Left renal cortex interstitium (tissue), 4 donors: ENCODE data around the gene SLC6A4. TPM values are rescaled to one million over a fixed set of nuclear protein-coding genes. Genes with fewer than 3 reads are reported as not detected.
"Not testable (repeated sequence)": the region's sequence is repeated elsewhere in the genome, so short reads cannot be mapped to it uniquely, and the experiment has no call there.

Source experiments
- DNase-seq, 4 donors: peaks; one replicate each; pipeline ENCODE4 v3.0.0-alpha.2; 2013; ENCODE audit warnings: low read depth in 4 of 4, low spot score in 2 of 4, missing footprints in 1 of 4
- polyA plus RNA-seq, 4 donors: library from polyadenylated mRNA; unstranded; fragments of 120-200 nt; gene quantifications; one replicate each; pipeline ENCODE4 v1.2.1, GENCODE V29; 2013; ENCODE audit not compliant: insufficient read length in 4 of 4

SLC6A4 gene
- polyA plus RNA-seq, 4 donors, result 0.52 to 1.0 (median 0.83) TPM

GRCh38 chr17:30221346-30221745, 14.2 kb downstream of the SLC6A4 start:
- DNase-seq, result no peak

GRCh38 chr17:30220414-30220813, 15.1 kb downstream of the SLC6A4 start:
- DNase-seq, result no peak

- no peak for DNase-seq
Measured at GRCh38 chr17:30219833-30220232, 15.7 kb downstream of the SLC6A4 start.

GRCh38 chr17:30219315-30219714, 16.2 kb downstream of the SLC6A4 start:
- no peak for DNase-seq

GRCh38 chr17:30218799-30219198, 16.7 kb downstream of the SLC6A4 start:
- DNase-seq, result no peak

GRCh38 chr17:30217746-30218245, 17.7 kb downstream of the SLC6A4 start:
- DNase-seq, result no peak

- no peak for DNase-seq
Measured at GRCh38 chr17:30217054-30217453, 18.4 kb downstream of the SLC6A4 start.

- DNase-seq, result no peak
Measured at GRCh38 chr17:30212750-30213149, 22.7 kb downstream of the SLC6A4 start.

- no peak for DNase-seq
Measured at GRCh38 chr17:30211371-30211770, 24.1 kb downstream of the SLC6A4 start.

GRCh38 chr17:30210901-30211300, 24.6 kb downstream of the SLC6A4 start:
- DNase-seq, result no peak

- DNase-seq, result no peak
Measured at GRCh38 chr17:30210366-30210765, 25.1 kb downstream of the SLC6A4 start.

- no peak for DNase-seq
Measured at GRCh38 chr17:30209930-30210329, 25.6 kb downstream of the SLC6A4 start.

GRCh38 chr17:30208214-30208613, 27.3 kb downstream of the SLC6A4 start:
- no peak for DNase-seq

GRCh38 chr17:30207655-30208054, 27.8 kb downstream of the SLC6A4 start:
- no peak for DNase-seq

- DNase-seq, result no peak
Measured at GRCh38 chr17:30203471-30203981, 32.0 kb downstream of the SLC6A4 start.

- not testable (repeated sequence) for DNase-seq
Measured at GRCh38 chr17:30200656-30201055, 34.8 kb downstream of the SLC6A4 start.

- no peak for DNase-seq
Measured at GRCh38 chr17:30200106-30200505, 35.4 kb downstream of the SLC6A4 start.

GRCh38 chr17:30199600-30199999, 35.9 kb downstream of the SLC6A4 start:
- DNase-seq, result no peak

GRCh38 chr17:30197416-30197815, 38.1 kb downstream of the SLC6A4 start:
- no peak for DNase-seq

GRCh38 chr17:30196504-30196903, 39.0 kb downstream of the SLC6A4 start:
- no peak for DNase-seq

GRCh38 chr17:30191072-30191471, 44.4 kb downstream of the SLC6A4 start:
- no peak for DNase-seq

GRCh38 chr17:30188211-30188939, 47.1 kb downstream of the SLC6A4 start:
- no peak for DNase-seq
